Vagina (tissue), 2 donors: Measurements from ENCODE around the gene RANBP17. TPM values are rescaled to one million over a fixed set of nuclear protein-coding genes. Genes with fewer than 3 reads are reported as not detected.

ENCODE experiments used
- DNase-seq, 2 donors: peaks; one replicate each; pipeline ENCODE4 v3.0.0-alpha.2; 2017; ENCODE audit errors: extremely low spot score in 2 of 2
- H3K27ac ChIP-seq: fragments of 200-600 bp; sonication (generic); one replicate; pipeline ENCODE4 v1.5.1; 2019
- H3K27me3 ChIP-seq: fragments of 200-600 bp; sonication (generic); one replicate; pipeline ENCODE4 v1.5.1; 2019
- H3K36me3 ChIP-seq, 2 donors: fragments of 200-600 bp; sonication (generic); one replicate each; pipeline ENCODE4 v1.5.1; 2017 to 2019
- H3K4me1 ChIP-seq: fragments of 200-600 bp; sonication (generic); one replicate; pipeline ENCODE4 v1.5.1; 2019
- H3K4me3 ChIP-seq, 2 donors: fragments of 200-600 bp; sonication (generic); 1 replicate in 1 of 2; 2 replicates in 1 of 2; pipeline ENCODE4 v1.5.1; 2016 to 2019
- H3K9me3 ChIP-seq: fragments of 200-600 bp; sonication (generic); one replicate; pipeline ENCODE4 v1.5.1; 2019
- POLR2A ChIP-seq, 2 donors: fragments of 450-650 bp; IDR thresholded peaks; one replicate each; pipeline ENCODE4 v1.6.1; 2017; ENCODE audit warnings: antibody characterized with exemption in 2 of 2, mild to moderate bottlenecking in 2 of 2, moderate library complexity in 2 of 2
- POLR2AphosphoS5 ChIP-seq, 2 donors: sonication (generic); formaldehyde crosslinking; IDR thresholded peaks; one replicate each; pipeline ENCODE4 v1.9.0; 2017; ENCODE audit warnings: antibody characterized with exemption in 2 of 2, mild to moderate bottlenecking in 2 of 2, low read depth in 1 of 2; ENCODE audit not compliant: insufficient read depth in 1 of 2
- intact Hi-C: fragments of 100-400 bp; cut with DNase I; formaldehyde crosslinking; loops from one replicate; pipeline ENCODE4 v1.15.1; 2023
- total RNA-seq: library from RNA; depleted of rRNA; stranded (reverse); fragments of >200 nt; gene quantifications from one replicate; pipeline ENCODE4 v1.2.3, GENCODE V29; 2016
- TF ChIP-seq, protein P1 (sequence below), 3 experiments: fragments of 450-650 bp in 2 of 3; fragments of 200-600 bp in 1 of 3; sonication (generic) in 1 of 3; IDR thresholded peaks; one replicate each; pipeline ENCODE4 v1.5.1; 2017 to 2019; ENCODE audit warnings: antibody characterized with exemption in 3 of 3, mild to moderate bottlenecking in 2 of 3, moderate library complexity in 2 of 3

RANBP17 gene
- total RNA-seq, 1 donor from 2014 or later = 5.4 TPM

DNA sequence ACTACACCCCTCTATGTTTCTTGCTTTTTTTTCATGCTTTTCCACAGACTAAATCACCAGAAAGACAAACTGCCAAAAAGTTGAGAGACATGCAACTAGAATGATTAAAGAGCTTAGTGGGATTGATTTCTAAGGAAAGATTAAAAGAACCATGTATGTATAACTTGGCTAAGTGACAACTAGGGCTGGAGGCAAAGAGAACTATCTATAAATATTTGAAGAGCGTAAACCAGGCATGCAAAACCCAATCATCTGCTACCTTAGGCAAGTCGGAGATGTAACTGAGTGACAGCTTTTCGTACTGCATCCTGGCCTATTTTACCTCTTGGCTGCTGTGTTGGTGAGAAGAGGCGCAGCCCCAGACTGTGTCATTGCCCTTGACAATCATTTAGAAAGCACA is 326.2 kb downstream of the RANBP17 start:
- H3K27me3 ChIP-seq = no peaks in the 10 kb centered on the region
- TF ChIP-seq POLR2A (IDR thresholded peaks at IDR 0.05) (no peak), POLR2AphosphoS5 (IDR thresholded peaks at IDR 0.05; ENCODE audit: insufficient read depth in 1 of 2, low read depth in 1 of 2) (no peak)
- TF ChIP-seq, protein P1, sequence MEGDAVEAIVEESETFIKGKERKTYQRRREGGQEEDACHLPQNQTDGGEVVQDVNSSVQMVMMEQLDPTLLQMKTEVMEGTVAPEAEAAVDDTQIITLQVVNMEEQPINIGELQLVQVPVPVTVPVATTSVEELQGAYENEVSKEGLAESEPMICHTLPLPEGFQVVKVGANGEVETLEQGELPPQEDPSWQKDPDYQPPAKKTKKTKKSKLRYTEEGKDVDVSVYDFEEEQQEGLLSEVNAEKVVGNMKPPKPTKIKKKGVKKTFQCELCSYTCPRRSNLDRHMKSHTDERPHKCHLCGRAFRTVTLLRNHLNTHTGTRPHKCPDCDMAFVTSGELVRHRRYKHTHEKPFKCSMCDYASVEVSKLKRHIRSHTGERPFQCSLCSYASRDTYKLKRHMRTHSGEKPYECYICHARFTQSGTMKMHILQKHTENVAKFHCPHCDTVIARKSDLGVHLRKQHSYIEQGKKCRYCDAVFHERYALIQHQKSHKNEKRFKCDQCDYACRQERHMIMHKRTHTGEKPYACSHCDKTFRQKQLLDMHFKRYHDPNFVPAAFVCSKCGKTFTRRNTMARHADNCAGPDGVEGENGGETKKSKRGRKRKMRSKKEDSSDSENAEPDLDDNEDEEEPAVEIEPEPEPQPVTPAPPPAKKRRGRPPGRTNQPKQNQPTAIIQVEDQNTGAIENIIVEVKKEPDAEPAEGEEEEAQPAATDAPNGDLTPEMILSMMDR (IDR thresholded peaks at IDR 0.05) = no peak
- H3K36me3 ChIP-seq = no peaks in the 10 kb centered on the region
- intact Hi-C loops = no loop called here
- H3K4me1 ChIP-seq = no peaks in the 10 kb centered on the region
- DNase-seq = no peak
- no peak overlapping the region for H3K27ac ChIP-seq
- no peaks in the 10 kb centered on the region for H3K9me3 ChIP-seq
- H3K4me3 ChIP-seq = no peak overlapping the region

DNA sequence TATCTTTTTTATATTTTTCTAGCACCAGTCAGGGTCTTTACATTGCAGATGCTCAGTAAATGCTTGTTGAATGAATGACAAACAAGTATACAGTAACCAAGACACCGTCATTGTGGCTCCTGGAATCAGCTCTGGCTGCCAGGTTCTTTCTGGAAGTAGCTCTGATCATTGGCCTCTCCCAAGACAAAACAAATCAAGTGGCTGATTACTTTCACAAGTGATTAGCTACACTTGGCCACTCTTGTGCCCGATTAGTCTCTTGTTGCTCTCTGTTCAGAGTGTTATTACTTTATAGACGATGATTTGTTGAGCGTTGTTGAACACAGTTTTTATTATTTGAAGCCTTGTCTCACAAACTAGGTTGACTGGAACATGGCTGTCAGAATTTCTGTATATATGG is 327.6 kb downstream of the RANBP17 start:
- Histone ChIP-seq H3K9me3 (no peaks in the 10 kb centered on the region), H3K27ac (no peak overlapping the region), H3K4me3 (no peak overlapping the region), H3K4me1 (no peaks in the 10 kb centered on the region), H3K36me3 (no peaks in the 10 kb centered on the region), H3K27me3 (no peaks in the 10 kb centered on the region)
- no peak for TF ChIP-seq POLR2A (IDR thresholded peaks at IDR 0.05)
- TF ChIP-seq, protein P1 (IDR thresholded peaks at IDR 0.05) = no peak
- TF ChIP-seq POLR2AphosphoS5 (IDR thresholded peaks at IDR 0.05; ENCODE audit: insufficient read depth in 1 of 2, low read depth in 1 of 2) = no peak
- intact Hi-C loops = no loop called here
- no peak for DNase-seq

DNA sequence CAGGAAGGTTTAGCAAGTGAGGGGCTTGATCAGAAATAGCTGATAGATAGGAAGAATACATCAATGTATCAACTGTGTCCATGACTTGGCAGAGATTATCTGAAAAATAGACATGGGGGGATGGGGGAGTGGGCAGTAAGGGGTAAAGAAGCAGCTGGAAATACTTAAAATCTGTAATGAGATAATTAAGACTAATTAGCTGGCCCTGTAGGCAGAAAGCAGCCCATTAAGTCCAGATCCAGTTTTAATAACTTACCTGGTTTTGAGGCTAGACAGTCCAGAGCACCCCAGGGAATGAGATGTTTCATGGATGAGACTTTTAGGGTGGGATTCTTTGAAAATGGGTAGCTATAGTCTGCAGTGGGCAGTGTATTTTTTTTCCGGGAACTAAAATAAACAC is 330.3 kb downstream of the RANBP17 start:
- H3K27me3 ChIP-seq = no peaks in the 10 kb centered on the region
- intact Hi-C loops = no loop called here
- no peak overlapping the region for H3K27ac ChIP-seq
- no peaks in the 10 kb centered on the region for H3K9me3 ChIP-seq
- no peaks in the 10 kb centered on the region for H3K36me3 ChIP-seq
- no peak for DNase-seq
- no peaks in the 10 kb centered on the region for H3K4me1 ChIP-seq
- no peak overlapping the region for H3K4me3 ChIP-seq
- TF ChIP-seq POLR2AphosphoS5 (IDR thresholded peaks at IDR 0.05; ENCODE audit: insufficient read depth in 1 of 2, low read depth in 1 of 2) (no peak), POLR2A (IDR thresholded peaks at IDR 0.05) (no peak)
- TF ChIP-seq, protein P1 (IDR thresholded peaks at IDR 0.05) = no peak

DNA sequence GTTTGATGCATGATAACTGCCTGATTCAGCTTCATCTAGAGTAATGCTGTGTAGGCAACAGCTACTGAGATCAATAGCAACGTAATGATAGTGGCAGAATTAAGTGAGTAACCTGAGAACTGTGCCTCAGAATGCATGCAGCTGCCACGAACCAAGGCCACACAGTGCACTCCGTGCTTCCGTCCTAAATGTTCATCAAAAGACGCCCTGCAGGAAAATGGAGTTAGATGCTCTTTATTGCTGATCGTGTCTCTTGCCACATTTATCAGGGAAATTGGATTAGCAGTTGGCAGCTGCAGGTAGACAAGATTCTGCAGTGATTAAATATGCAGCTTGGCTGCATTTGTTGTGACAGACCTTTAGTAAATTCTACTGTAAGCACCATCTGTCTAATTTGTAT is 339.5 kb downstream of the RANBP17 start:
- Histone ChIP-seq H3K36me3 (no peaks in the 10 kb centered on the region), H3K4me1 (no peaks in the 10 kb centered on the region), H3K9me3 (no peaks in the 10 kb centered on the region), H3K27ac (no peak overlapping the region), H3K4me3 (no peak overlapping the region), H3K27me3 (no peaks in the 10 kb centered on the region)
- no peak for DNase-seq
- TF ChIP-seq, protein P1 (IDR thresholded peaks at IDR 0.05) = no peak
- TF ChIP-seq POLR2AphosphoS5 (IDR thresholded peaks at IDR 0.05; ENCODE audit: insufficient read depth in 1 of 2, low read depth in 1 of 2) (no peak), POLR2A (IDR thresholded peaks at IDR 0.05) (no peak)
- intact Hi-C loops = no loop called here

DNA sequence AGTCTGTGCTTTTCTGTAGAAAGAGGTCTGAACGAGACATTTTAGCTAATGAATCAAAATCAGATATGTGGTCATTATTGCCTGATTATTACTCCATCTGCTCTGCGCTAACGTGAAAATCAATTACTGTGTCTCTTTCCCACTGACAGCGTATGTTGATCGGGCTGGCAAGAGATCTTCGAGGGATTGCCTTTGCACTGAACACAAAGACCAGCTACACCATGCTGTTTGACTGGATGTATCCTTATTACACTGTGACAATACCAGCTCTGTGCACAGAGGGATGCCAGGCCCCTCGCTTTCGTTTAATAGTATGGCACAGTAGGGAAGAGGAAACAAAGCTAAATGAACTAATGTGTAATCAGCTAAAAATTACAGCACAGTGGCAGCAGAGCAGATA is 343.6 kb downstream of the RANBP17 start:
- TF ChIP-seq POLR2AphosphoS5 (IDR thresholded peaks at IDR 0.05; ENCODE audit: insufficient read depth in 1 of 2, low read depth in 1 of 2) (no peak), POLR2A (IDR thresholded peaks at IDR 0.05) (no peak)
- TF ChIP-seq, protein P1 (IDR thresholded peaks at IDR 0.05) = no peak
- Histone ChIP-seq H3K4me3 (no peak overlapping the region), H3K36me3 (no peaks in the 10 kb centered on the region), H3K9me3 (no peaks in the 10 kb centered on the region), H3K27me3 (no peaks in the 10 kb centered on the region), H3K4me1 (no peaks in the 10 kb centered on the region), H3K27ac (no peak overlapping the region)
- no peak for DNase-seq
- intact Hi-C loops = no loop called here
